Endothelial cell of umbilical vein (primary cell): ENCODE data around the gene SLC25A22. TPM values are rescaled to one million over a fixed set of nuclear protein-coding genes. Genes with fewer than 3 reads are reported as not detected.

Experiments
- BruUV-seq: library from RNA; stranded (reverse); fragments of 400-500 nt; replicated peaks from 2 replicates; lab custom pipeline; 2021; lab: Mats Ljungman, UMichigan
- CTCF ChIA-PET: fragments of 300-600, 350-600 bp; sonication (Branson Sonifier 250); formaldehyde crosslinking; loops from one replicate; lab custom pipeline; 2021; ENCODE audit warnings: antibody characterized with exemption, inconsistent platforms; lab: Charles Lee
- POLR2A ChIA-PET: fragments of 300-600, 350-600 bp; sonication (Branson Sonifier 250); formaldehyde crosslinking; loops from one replicate; lab custom pipeline; 2021; ENCODE audit warnings: antibody characterized with exemption, inconsistent platforms; lab: Charles Lee
- DNase-seq: peaks from one replicate; pipeline ENCODE4 v3.0.0-alpha.2; 2011; ENCODE audit warnings: low read depth, low spot score
- FAIRE-seq: peaks from 2 replicates; lab custom pipeline; 2011; peaks lifted over from hg19 to GRCh38; lab: Jason Lieb, UNC
- H2AFZ ChIP-seq: 2 replicates; pipeline ENCODE4 v1.6.0; 2012; ENCODE audit warnings: low read depth, low read length, control low read depth, inconsistent platforms
- H3K27ac ChIP-seq: 2 replicates; pipeline ENCODE4 v1.5.1; 2011; ENCODE audit warnings: low read depth, mild to moderate bottlenecking, control low read depth, low read length, moderate library complexity; ENCODE audit not compliant: insufficient read depth
- H3K27me3 ChIP-seq, 2 experiments: 2 replicates each; pipeline versions ENCODE4 v1.6.0 to v1.6.1; 2011; ENCODE audit warnings: low read length in 2 of 2, mixed read lengths in 1 of 2; ENCODE audit not compliant: control insufficient read depth in 2 of 2, insufficient read depth in 2 of 2
- H3K36me3 ChIP-seq, 2 experiments: 2 replicates in 1 of 2; 3 replicates in 1 of 2; pipeline ENCODE4 v1.5.1; 2011; ENCODE audit warnings: low read length in 2 of 2, mild to moderate bottlenecking in 1 of 2, moderate library complexity in 1 of 2; ENCODE audit not compliant: control insufficient read depth in 2 of 2, insufficient read depth in 2 of 2; ENCODE audit errors: extremely low read depth in 1 of 2
- H3K4me1 ChIP-seq: 3 replicates; pipeline ENCODE4 v1.5.1; 2011; ENCODE audit warnings: mild to moderate bottlenecking, low read length; ENCODE audit not compliant: control insufficient read depth, insufficient read depth; ENCODE audit errors: extremely low read depth
- H3K4me2 ChIP-seq: 2 replicates; pipeline ENCODE4 v1.6.1; 2011; ENCODE audit warnings: low read length, control low read depth, mixed read lengths; ENCODE audit not compliant: insufficient read depth
- H3K4me3 ChIP-seq, 3 experiments: fragments of 200-600 bp in 1 of 3; sonication (generic), shearing (Covaris generic) in 1 of 3; replicated peaks in 1 of 3; 2 replicates each; pipeline ENCODE4 v1.5.1; 2011 to 2016; ENCODE audit warnings: control low read depth in 3 of 3, low read length in 3 of 3, mild to moderate bottlenecking in 2 of 3, inconsistent platforms in 1 of 3, low read depth in 1 of 3, moderate library complexity in 1 of 3; ENCODE audit not compliant: insufficient read depth in 1 of 3
- H3K79me2 ChIP-seq: 2 replicates; pipeline ENCODE4 v1.6.0; 2012; ENCODE audit warnings: low read length, inconsistent platforms; ENCODE audit not compliant: control insufficient read depth, insufficient read depth
- H3K9ac ChIP-seq: replicated peaks from 2 replicates; pipeline ENCODE3; 2011; ENCODE audit warnings: low read length, control low read depth; ENCODE audit not compliant: insufficient read depth; ENCODE audit errors: extremely low read depth
- H3K9me1 ChIP-seq: replicated peaks from 3 replicates; pipeline ENCODE4 v1.6.0; 2011; ENCODE audit warnings: mild to moderate bottlenecking, low read length; ENCODE audit not compliant: control insufficient read depth, insufficient read depth; ENCODE audit errors: extremely low read depth
- H3K9me3 ChIP-seq: replicated peaks from 2 replicates; pipeline ENCODE4 v1.5.1; 2012; ENCODE audit warnings: low read length, inconsistent platforms; ENCODE audit not compliant: control insufficient read depth, insufficient read depth
- H4K20me1 ChIP-seq: replicated peaks from 2 replicates; pipeline ENCODE3; 2011; ENCODE audit warnings: mild to moderate bottlenecking, low read length; ENCODE audit not compliant: control insufficient read depth, insufficient read depth; ENCODE audit errors: extremely low read depth
- EZH2 ChIP-seq: IDR thresholded peaks from 2 replicates; pipeline ENCODE4 v1.6.1; 2012; ENCODE audit warnings: borderline replicate concordance, low read depth, mild to moderate bottlenecking, moderate library complexity, low read length, inconsistent platforms; ENCODE audit not compliant: severe bottlenecking
- GATA2 ChIP-seq: IDR thresholded peaks from 2 replicates; pipeline ENCODE4 v1.7.0; 2011; ENCODE audit warnings: low read depth, mild to moderate bottlenecking, moderate library complexity, mixed read lengths, low read length; ENCODE audit not compliant: insufficient read length, insufficient read depth
- MYC ChIP-seq: IDR thresholded peaks from one replicate; pipeline ENCODE4 v1.6.1; 2011; ENCODE audit warnings: mild to moderate bottlenecking, low read depth, low read length
- POLR2A ChIP-seq: IDR thresholded peaks from 2 replicates; pipeline ENCODE4 v1.6.1; 2012; ENCODE audit warnings: low read depth, mild to moderate bottlenecking, control low read depth, low read length
- dilution Hi-C: fragments of 300-500 bp; cut with MboI; formaldehyde crosslinking; loops from one replicate; pipeline ENCODE4 v1.15.0; 2019; ENCODE audit warnings: low sequenced_read_pairs; ENCODE audit not compliant: extremely low pct_ligation_motif_present
- intact Hi-C: fragments of 100-400 bp; cut with micrococcal nuclease; formaldehyde crosslinking; loops from one replicate; pipeline ENCODE4 v1.10.0; 2022
- polyA plus RNA-seq, 4 experiments: library from polyadenylated mRNA; depleted of rRNA in 3 of 4; stranded (reverse) in 3 of 4; unstranded in 1 of 4; fragments of >200 nt; gene quantifications; 2 replicates each; pipeline versions ENCODE4 v1.2.1 to v1.2.3, GENCODE V29; 2011 to 2012; ENCODE audit warnings: missing spikeins in 1 of 4
- total RNA-seq: library from RNA; stranded (reverse); gene quantifications from 2 replicates; pipeline ENCODE4 v1.2.3, GENCODE V29; 2021
- TF ChIP-seq, protein P1 (sequence below): IDR thresholded peaks from 2 replicates; pipeline ENCODE4 v1.6.1; 2011; ENCODE audit not compliant: insufficient read depth, insufficient read length

The SLC25A22 gene
- total and polyA plus RNA-seq, 2 donors (not counting 3 experiments of a cell fraction or from before 2014, with no cell fraction given) = 24.5 to 24.9 TPM

DNA sequence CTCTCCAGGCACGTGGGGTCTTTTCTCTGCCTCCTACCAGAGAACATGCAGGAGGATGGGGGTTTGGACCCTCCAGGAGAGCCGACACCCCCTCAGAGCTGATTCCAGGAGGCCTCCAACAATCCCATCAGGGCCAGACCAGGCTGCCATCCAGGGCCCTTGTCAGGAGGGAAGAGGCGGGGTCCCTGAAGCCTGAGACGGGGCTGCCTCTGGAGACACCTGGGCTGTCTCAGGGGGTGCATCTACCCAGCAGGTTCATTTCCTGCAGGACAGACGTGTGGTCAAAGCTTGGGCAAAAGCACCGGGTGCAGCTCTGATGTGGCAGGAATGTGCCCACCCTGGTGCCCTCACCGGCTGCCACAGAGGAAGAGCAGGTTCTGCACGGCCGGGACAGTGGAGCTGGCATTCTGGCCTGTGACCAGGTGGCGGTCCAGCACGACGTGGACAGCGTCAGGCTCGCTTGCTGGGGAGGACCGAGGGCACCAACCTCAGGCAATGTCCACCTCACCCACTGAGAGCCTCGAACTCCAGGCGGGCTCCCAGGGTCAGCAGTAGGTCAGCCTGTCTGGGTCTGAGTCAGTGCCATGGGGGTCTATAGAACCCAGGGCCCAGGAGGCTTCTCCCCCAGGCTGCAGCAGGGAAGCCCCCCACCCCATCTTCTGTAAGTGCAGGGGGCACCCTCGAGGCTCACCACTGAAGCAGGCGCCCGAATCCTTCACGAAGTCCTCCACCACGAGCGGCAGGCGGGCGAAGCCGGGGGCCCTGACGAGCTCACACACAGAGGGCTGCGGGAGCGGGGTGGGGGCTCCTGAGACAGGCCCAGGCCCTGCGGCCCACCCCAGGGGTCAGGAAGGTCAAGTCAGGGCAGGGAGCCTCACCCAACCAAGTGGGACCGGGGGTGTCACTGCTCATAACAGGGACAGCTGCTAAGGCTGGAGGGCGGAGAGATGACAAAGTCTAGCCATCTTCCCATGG is 27.2 kb downstream of the SLC25A22 start:
- Histone ChIP-seq H3K4me1 (peaks cover 10% of the 10 kb centered on the region), H3K9me3 (no peaks in the 10 kb centered on the region), H3K4me3 (no peak overlapping the region), H3K4me2 (no peak overlapping the region), H3K79me2 (peaks cover 43% of the 10 kb centered on the region), H3K36me3 (peaks cover 17 to 39% of the 10 kb centered on the region in 2 experiments), H4K20me1 (no peaks in the 10 kb centered on the region), H3K9ac (no peak overlapping the region), H2AFZ (no peak overlapping the region), H3K27ac (no peak overlapping the region), H3K9me1 (no peaks in the 10 kb centered on the region), H3K27me3 (no peaks in the 10 kb centered on the region)
- dilution Hi-C loops (no loop called here), intact Hi-C loops (no loop called here)
- TF ChIP-seq POLR2A (no peak), GATA2 (no peak), EZH2 (no peak), MYC (no peak)
- TF ChIP-seq, protein P1, sequence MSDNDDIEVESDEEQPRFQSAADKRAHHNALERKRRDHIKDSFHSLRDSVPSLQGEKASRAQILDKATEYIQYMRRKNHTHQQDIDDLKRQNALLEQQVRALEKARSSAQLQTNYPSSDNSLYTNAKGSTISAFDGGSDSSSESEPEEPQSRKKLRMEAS = no peak
- no TSS peak for BruUV-seq
- ChIA-PET CTCF (no interaction called here), POLR2A (no interaction called here)
- no peak for FAIRE-seq
- DNase-seq = no peak
